Measurements from ENCODE around the gene MMP20. TPM values are rescaled to one million over a fixed set of nuclear protein-coding genes. Genes with fewer than 3 reads are reported as not detected.
A peak's percentile ranks its signal among the peaks of the same experiment; 100 is the strongest.

Gene MMP20
- total and polyA plus RNA-seq, 2 donors (not counting 3 experiments of a cell fraction or from before 2014, with no cell fraction given): not detected

GRCh38 chr11:102592634-102593581 is 32.2 kb downstream of the MMP20 start:
- POLR2A ChIA-PET: no interaction called here
- Histone ChIP-seq H3K9ac (replicated peaks; ENCODE audit: extremely low read depth, insufficient read depth, low read length) (no peak overlapping the region), H3K27ac (ENCODE audit: insufficient read depth, low read depth, low read length) (no peak overlapping the region), H3K4me1 (ENCODE audit: control insufficient read depth, extremely low read depth, insufficient read depth, low read length) (peaks cover under 1% of the 10 kb centered on the region), H3K9me3 (replicated peaks; ENCODE audit: control insufficient read depth, insufficient read depth, low read length) (no peaks in the 10 kb centered on the region), H4K20me1 (replicated peaks; ENCODE audit: control insufficient read depth, extremely low read depth, insufficient read depth, low read length) (no peaks in the 10 kb centered on the region), H3K9me1 (replicated peaks; ENCODE audit: control insufficient read depth, extremely low read depth, insufficient read depth, low read length) (no peaks in the 10 kb centered on the region), H3K4me2 (ENCODE audit: insufficient read depth, low read length) (no peak overlapping the region), H3K79me2 (ENCODE audit: control insufficient read depth, insufficient read depth, low read length) (no peaks in the 10 kb centered on the region), H3K27me3 (ENCODE audit: control insufficient read depth in 2 of 2, insufficient read depth in 2 of 2, low read length in 2 of 2) (no peaks in the 10 kb centered on the region), H3K36me3 (ENCODE audit: control insufficient read depth in 2 of 2, extremely low read depth in 1 of 2, insufficient read depth in 2 of 2, low read length in 2 of 2) (no peaks in the 10 kb centered on the region), H3K4me3 (replicated peaks in 1 of 3; ENCODE audit: insufficient read depth in 1 of 3, low read depth in 1 of 3, low read length in 3 of 3) (no peak overlapping the region), H2AFZ (ENCODE audit: low read depth, low read length) (no peak overlapping the region)
- CTCF ChIA-PET: interaction anchor here (0.6 to 4.8 kb wide), 12 partner anchors 10 to 348 kb away, joined by 3 to 70 read pairs (median 6); no protein-coding TSS in a partner anchor
- BruUV-seq (replicated peaks): no TSS peak
- dilution Hi-C loops (cut with MboI; ENCODE audit: extremely low pct_ligation_motif_present, low sequenced_read_pairs) (no loop called here), intact Hi-C loops (cut with micrococcal nuclease) (loop anchor here (1.0 kb wide), 2 partner anchors 20 to 73 kb away; no protein-coding TSS in a partner anchor)
- peak; percentile 46 for DNase-seq (ENCODE audit: low read depth, low spot score)
- peak; percentile 84 for FAIRE-seq
- peak; percentile 59 to 63 for TF ChIP-seq CTCF (IDR thresholded peaks at IDR 0.05; ENCODE audit: extremely low read depth in 1 of 2, insufficient read depth in 1 of 2, low read depth in 1 of 2, low read length in 2 of 2)
- no peak for TF ChIP-seq POLR2AphosphoS5 (IDR thresholded peaks at IDR 0.05; ENCODE audit: insufficient read depth, low read depth, low read length)

- DNase-seq (ENCODE audit: low read depth, low spot score): no peak
- H3K4me1 ChIP-seq (ENCODE audit: control insufficient read depth, extremely low read depth, insufficient read depth, low read length): no peaks in the 10 kb centered on the region
- intact Hi-C loops (cut with micrococcal nuclease) (no loop called here), dilution Hi-C loops (cut with MboI; ENCODE audit: extremely low pct_ligation_motif_present, low sequenced_read_pairs) (no loop called here)
- no peaks in the 10 kb centered on the region for H3K9me3 ChIP-seq (replicated peaks; ENCODE audit: control insufficient read depth, insufficient read depth, low read length)
- BruUV-seq (replicated peaks): no TSS peak
- H3K27me3 ChIP-seq (ENCODE audit: control insufficient read depth in 2 of 2, insufficient read depth in 2 of 2, low read length in 2 of 2): no peaks in the 10 kb centered on the region
- no peaks in the 10 kb centered on the region for H3K9me1 ChIP-seq (replicated peaks; ENCODE audit: control insufficient read depth, extremely low read depth, insufficient read depth, low read length)
- H2AFZ ChIP-seq (ENCODE audit: low read depth, low read length): no peak overlapping the region
- H3K36me3 ChIP-seq (ENCODE audit: control insufficient read depth in 2 of 2, extremely low read depth in 1 of 2, insufficient read depth in 2 of 2, low read length in 2 of 2): no peaks in the 10 kb centered on the region
- H3K4me2 ChIP-seq (ENCODE audit: insufficient read depth, low read length): no peak overlapping the region
- H3K9ac ChIP-seq (replicated peaks; ENCODE audit: extremely low read depth, insufficient read depth, low read length): no peak overlapping the region
- H4K20me1 ChIP-seq (replicated peaks; ENCODE audit: control insufficient read depth, extremely low read depth, insufficient read depth, low read length): no peaks in the 10 kb centered on the region
- ChIA-PET POLR2A (no interaction called here), CTCF (interaction anchor here (0.6 to 4.8 kb wide), 9 partner anchors 11 to 349 kb away, joined by 3 to 70 read pairs (median 5); no protein-coding TSS in a partner anchor)
- FAIRE-seq: no peak
- no peak for TF ChIP-seq FOS (IDR thresholded peaks at IDR 0.05; ENCODE audit: borderline replicate concordance, insufficient read depth, low read length)
- TF ChIP-seq EZH2 (IDR thresholded peaks at IDR 0.05; ENCODE audit: borderline replicate concordance, low read depth, low read length, severe bottlenecking): no peak
- no peak for TF ChIP-seq JUN (IDR thresholded peaks at IDR 0.05; ENCODE audit: borderline replicate concordance, insufficient read depth, insufficient read length, low read depth)
- no peak for TF ChIP-seq MYC (IDR thresholded peaks at IDR 0.05; ENCODE audit: low read depth, low read length)
- TF ChIP-seq POLR2A (IDR thresholded peaks at IDR 0.05; ENCODE audit: low read depth, low read length): no peak
- TF ChIP-seq GATA2 (IDR thresholded peaks at IDR 0.05; ENCODE audit: insufficient read depth, insufficient read length, low read depth, low read length): no peak
- no peak for TF ChIP-seq MAX (IDR thresholded peaks at IDR 0.05; ENCODE audit: insufficient read depth, insufficient read length)
- TF ChIP-seq POLR2AphosphoS5 (IDR thresholded peaks at IDR 0.05; ENCODE audit: insufficient read depth, low read depth, low read length): no peak
- no peak for TF ChIP-seq CTCF (IDR thresholded peaks at IDR 0.05; ENCODE audit: extremely low read depth in 1 of 2, insufficient read depth in 1 of 2, low read depth in 1 of 2, low read length in 2 of 2)
- no peaks in the 10 kb centered on the region for H3K79me2 ChIP-seq (ENCODE audit: control insufficient read depth, insufficient read depth, low read length)
- H3K27ac ChIP-seq (ENCODE audit: insufficient read depth, low read depth, low read length): no peak overlapping the region
- no peak overlapping the region for H3K4me3 ChIP-seq (replicated peaks in 1 of 3; ENCODE audit: insufficient read depth in 1 of 3, low read depth in 1 of 3, low read length in 3 of 3)
Observed at GRCh38 chr11:102592131-102592530, 33.0 kb downstream of the MMP20 start.

All from endothelial cell of umbilical vein (primary cell).